Smooth muscle cell (in vitro differentiated cells): ENCODE results near the gene SND1. TPM values are rescaled to one million over a fixed set of nuclear protein-coding genes. Genes with fewer than 3 reads are reported as not detected.

Experiments used
- DNase-seq: peaks from one replicate; lab custom pipeline; 2025; ENCODE audit not compliant: unreplicated experiment; lab: John Stamatoyannopoulos, UW
- H2AFZ ChIP-seq: fragments of 200-600 bp; sonication (generic); 2 replicates; pipeline ENCODE4 v1.6.0; 2016; ENCODE audit warnings: antibody characterized with exemption, low read depth, mild to moderate bottlenecking
- H3F3A ChIP-seq: fragments of 200-600 bp; sonication (generic); 2 replicates; pipeline ENCODE4 v1.6.0; 2017; ENCODE audit warnings: antibody characterized with exemption, low read depth
- H3K27ac ChIP-seq: fragments of 200-600 bp; sonication (generic); 2 replicates; pipeline ENCODE4 v1.5.1; 2016; ENCODE audit warnings: low read depth, mild to moderate bottlenecking
- H3K27me3 ChIP-seq: fragments of 200-600 bp; sonication (generic); 2 replicates; pipeline ENCODE4 v1.6.1; 2016; ENCODE audit warnings: low read depth, mild to moderate bottlenecking
- H3K36me3 ChIP-seq: fragments of 200-600 bp; sonication (generic); 2 replicates; pipeline ENCODE4 v1.5.1; 2016; ENCODE audit warnings: low read depth
- H3K4me1 ChIP-seq: fragments of 200-600 bp; sonication (generic); 2 replicates; pipeline ENCODE4 v1.5.1; 2016; ENCODE audit warnings: low read depth
- H3K4me2 ChIP-seq: fragments of 200-600 bp; sonication (generic); 2 replicates; pipeline ENCODE4 v1.6.0; 2016; ENCODE audit warnings: mild to moderate bottlenecking
- H3K4me3 ChIP-seq: fragments of 200-600 bp; sonication (generic); 2 replicates; pipeline ENCODE4 v1.5.1; 2016; ENCODE audit warnings: mild to moderate bottlenecking
- H3K79me2 ChIP-seq: fragments of 200-600 bp; sonication (generic); 2 replicates; pipeline ENCODE4 v1.6.0; 2016; ENCODE audit warnings: low read depth, mild to moderate bottlenecking
- H3K9ac ChIP-seq: fragments of 200-600 bp; sonication (generic); 2 replicates; pipeline ENCODE4 v1.6.0; 2016; ENCODE audit warnings: low read depth
- H3K9me3 ChIP-seq: fragments of 200-600 bp; sonication (generic); replicated peaks from 2 replicates; pipeline ENCODE4 v1.5.1; 2016; ENCODE audit warnings: low read depth
- H4K20me1 ChIP-seq: fragments of 200-600 bp; sonication (generic); 2 replicates; pipeline ENCODE4 v1.6.0; 2016; ENCODE audit warnings: low read depth
- CTCF ChIP-seq: fragments of 200-600 bp; sonication (generic); IDR thresholded peaks from 2 replicates; pipeline ENCODE4 v1.5.1; 2017; ENCODE audit warnings: borderline replicate concordance, mild to moderate bottlenecking, antibody characterized with exemption; ENCODE audit not compliant: insufficient read depth, poor library complexity, severe bottlenecking
- WGBS: methylation state at CpG from one replicate; pipeline ENCODE4 v1.1.7; 2016; ENCODE audit warnings: low lambda C conversion rate; 5-methylcytosine and 5-hydroxymethylcytosine counted together
- polyA plus RNA-seq: library from polyadenylated mRNA; unstranded; fragments of >200 nt; fragmentation: Nextera tagmentation; extraction: Ambion mirVana; gene quantifications from 2 replicates; pipeline ENCODE4 v1.2.1, GENCODE V29; 2016
- total RNA-seq: library from RNA; depleted of rRNA; stranded (reverse); fragments of >200 nt; gene quantifications from 2 replicates; pipeline ENCODE4 v1.2.3, GENCODE V29; 2014

The SND1 gene
- total and polyA plus RNA-seq, 2 experiments from 2014 or later: 129 to 136 TPM

GRCh38 chr7:128092221-128092620 is 440.2 kb downstream of the SND1 start:
- H3K9ac ChIP-seq: no peak overlapping the region
- no peaks in the 10 kb centered on the region for H3K36me3 ChIP-seq
- no peaks in the 10 kb centered on the region for H3K27me3 ChIP-seq
- no peak overlapping the region for H2AFZ ChIP-seq
- no peaks in the 10 kb centered on the region for H3K9me3 ChIP-seq
- no peak overlapping the region for H3K27ac ChIP-seq
- H3K4me3 ChIP-seq: no peak overlapping the region
- no peaks in the 10 kb centered on the region for H3F3A ChIP-seq
- WGBS: 93% methylated on average over 5 of the region's 5 CpGs
- no peak for DNase-seq
- peaks cover 16% of the 10 kb centered on the region for H4K20me1 ChIP-seq
- TF ChIP-seq CTCF: no peak
- H3K4me2 ChIP-seq: no peak overlapping the region
- H3K4me1 ChIP-seq: no peaks in the 10 kb centered on the region
- no peaks in the 10 kb centered on the region for H3K79me2 ChIP-seq

GRCh38 chr7:128093614-128094570 is 441.9 kb downstream of the SND1 start:
- peaks cover 11% of the 10 kb centered on the region for H4K20me1 ChIP-seq
- H3F3A ChIP-seq: no peaks in the 10 kb centered on the region
- no peak overlapping the region for H3K27ac ChIP-seq
- H3K4me3 ChIP-seq: no peak overlapping the region
- no peak for DNase-seq
- no peaks in the 10 kb centered on the region for H3K4me1 ChIP-seq
- no peaks in the 10 kb centered on the region for H3K27me3 ChIP-seq
- TF ChIP-seq CTCF: no peak
- WGBS: 94% methylated on average over 14 of the region's 14 CpGs
- H3K4me2 ChIP-seq: no peak overlapping the region
- H3K9ac ChIP-seq: no peak overlapping the region
- H3K9me3 ChIP-seq: no peaks in the 10 kb centered on the region
- H2AFZ ChIP-seq: no peak overlapping the region
- no peaks in the 10 kb centered on the region for H3K36me3 ChIP-seq
- no peaks in the 10 kb centered on the region for H3K79me2 ChIP-seq

- no peak overlapping the region for H3K9ac ChIP-seq
- no peak for TF ChIP-seq CTCF
- no peak overlapping the region for H2AFZ ChIP-seq
- no peaks in the 10 kb centered on the region for H3K27me3 ChIP-seq
- no peaks in the 10 kb centered on the region for H3F3A ChIP-seq
- H3K4me2 ChIP-seq: no peak overlapping the region
- WGBS: 97% methylated on average over 8 of the region's 8 CpGs
- H3K79me2 ChIP-seq: no peaks in the 10 kb centered on the region
- H4K20me1 ChIP-seq: peaks cover 11% of the 10 kb centered on the region
- no peaks in the 10 kb centered on the region for H3K4me1 ChIP-seq
- H3K36me3 ChIP-seq: no peaks in the 10 kb centered on the region
- H3K9me3 ChIP-seq: no peaks in the 10 kb centered on the region
- no peak overlapping the region for H3K27ac ChIP-seq
- no peak overlapping the region for H3K4me3 ChIP-seq
- no peak for DNase-seq
Measured at GRCh38 chr7:128094686-128095085, 442.7 kb downstream of the SND1 start.
